ENCODE data around the gene TAF9B.
"Not testable (repeated sequence)": the region's sequence is repeated elsewhere in the genome, so short reads cannot be mapped to it uniquely, and the experiment has no call there.

Gene TAF9B, protein sequence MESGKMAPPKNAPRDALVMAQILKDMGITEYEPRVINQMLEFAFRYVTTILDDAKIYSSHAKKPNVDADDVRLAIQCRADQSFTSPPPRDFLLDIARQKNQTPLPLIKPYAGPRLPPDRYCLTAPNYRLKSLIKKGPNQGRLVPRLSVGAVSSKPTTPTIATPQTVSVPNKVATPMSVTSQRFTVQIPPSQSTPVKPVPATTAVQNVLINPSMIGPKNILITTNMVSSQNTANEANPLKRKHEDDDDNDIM

DNA sequence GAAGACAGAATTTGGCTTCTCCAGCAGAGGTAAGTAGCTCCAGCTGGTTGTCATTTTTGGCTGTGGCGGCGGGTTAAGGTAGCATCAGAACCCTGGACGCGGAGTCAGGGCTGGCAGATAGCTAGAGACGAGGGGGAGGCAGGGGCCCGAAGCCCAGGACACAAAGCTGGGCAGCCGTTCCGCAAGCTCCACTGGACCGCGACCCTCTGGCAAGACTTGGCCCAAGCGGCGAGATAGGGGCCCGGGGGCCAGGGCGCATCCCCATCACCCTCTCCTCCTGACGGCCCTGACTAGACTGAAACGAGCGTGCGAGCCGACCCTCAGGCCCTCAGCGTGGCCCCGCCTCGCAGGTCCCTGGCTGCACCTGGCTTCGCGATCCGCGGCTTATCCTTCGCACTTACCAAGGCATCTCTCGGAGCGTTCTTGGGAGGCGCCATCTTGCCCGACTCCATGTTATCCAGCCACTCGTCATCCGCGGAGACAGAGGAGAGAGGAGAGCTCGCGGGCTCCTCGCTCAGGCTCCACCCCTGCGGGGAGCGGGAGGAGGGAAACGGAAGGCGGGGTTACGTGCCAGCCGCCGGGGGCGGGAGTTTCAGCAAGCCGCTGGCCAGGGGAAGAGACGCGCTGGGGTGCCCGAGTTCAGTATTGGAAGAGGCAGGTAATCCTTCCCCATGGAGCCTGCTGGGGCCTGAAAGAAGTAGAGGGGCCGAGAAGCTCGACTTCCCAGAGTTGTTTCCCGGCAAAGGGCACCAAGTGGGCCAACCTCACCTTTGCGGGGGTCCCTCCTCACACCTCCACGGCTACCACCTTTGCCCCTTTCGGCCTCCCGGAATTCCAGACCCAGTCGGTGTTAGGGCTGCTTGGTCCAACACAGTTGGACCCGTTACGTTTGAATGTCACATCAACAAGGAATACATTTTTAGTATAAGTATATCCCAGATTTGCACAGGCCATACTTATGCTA, at the start of gene TAF9B:
TSS of gene TAF9B (minus strand) at position 491 of the 964 bp plus-strand sequence. CDS start at position 452, 39 bp downstream.
- peak; percentile 80 for DNase-seq (ENCODE audit: low spot score)

DNA sequence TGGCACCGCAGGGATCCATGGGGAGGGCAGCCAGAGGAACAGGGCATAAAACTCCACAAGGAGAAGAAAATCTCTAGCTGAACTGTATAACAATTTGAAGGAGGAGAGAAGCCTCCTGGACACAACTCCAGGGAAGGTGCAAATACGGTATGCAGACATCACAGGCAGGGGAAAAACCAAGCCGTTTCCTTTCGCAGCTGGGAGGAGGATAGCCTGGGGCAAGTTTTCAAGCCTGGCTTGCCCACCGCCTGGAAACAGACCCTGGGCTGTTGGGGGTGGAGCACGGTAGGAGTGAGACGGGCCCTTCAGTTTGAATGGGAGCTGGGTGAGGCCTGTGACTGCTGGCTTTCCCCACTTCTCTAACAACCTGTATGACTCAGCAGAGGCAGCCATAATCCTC, 43.4 kb upstream of the TAF9B start:
- DNase-seq (ENCODE audit: low spot score) = no peak

DNA sequence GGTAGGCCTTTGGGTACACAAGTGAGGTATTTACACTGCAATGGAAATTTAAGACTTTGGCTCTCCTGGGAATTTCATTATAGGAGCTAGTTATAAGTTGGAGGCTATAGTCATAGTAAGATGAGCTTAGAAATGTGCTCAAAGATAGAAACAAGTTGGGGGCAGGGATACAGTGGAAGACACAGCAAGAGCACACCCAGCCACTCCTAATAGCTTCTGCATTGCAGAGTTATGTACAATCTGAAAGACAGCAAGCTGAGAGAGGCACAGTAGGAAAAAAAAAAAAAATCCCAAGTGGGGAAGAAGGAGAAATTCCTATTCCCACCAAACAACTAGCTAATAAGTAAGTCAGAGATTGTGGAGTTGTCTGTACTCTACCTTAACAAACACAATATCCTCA, 41.9 kb upstream of the TAF9B start:
- DNase-seq (ENCODE audit: low spot score) = no peak

DNA sequence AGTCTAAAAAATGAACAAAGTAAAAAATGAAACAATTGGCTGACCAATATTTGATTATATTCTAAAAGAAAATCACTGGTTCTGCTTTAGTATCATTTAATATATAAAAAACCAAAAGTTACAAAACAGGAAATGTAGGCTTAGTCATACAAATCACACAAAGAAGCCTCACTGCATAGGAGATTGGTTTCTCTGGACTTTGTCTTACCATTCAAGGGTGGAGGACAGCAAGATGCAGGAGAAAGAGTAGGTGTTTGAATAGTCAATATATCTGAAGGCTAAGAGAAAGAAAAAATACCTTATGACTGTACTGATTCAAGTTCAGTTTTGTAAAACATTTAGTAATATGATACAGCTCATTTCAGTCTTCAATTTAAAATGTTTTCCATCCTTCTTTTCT, 28.6 kb upstream of the TAF9B start:
- DNase-seq (ENCODE audit: low spot score) = peak; percentile 1

DNA sequence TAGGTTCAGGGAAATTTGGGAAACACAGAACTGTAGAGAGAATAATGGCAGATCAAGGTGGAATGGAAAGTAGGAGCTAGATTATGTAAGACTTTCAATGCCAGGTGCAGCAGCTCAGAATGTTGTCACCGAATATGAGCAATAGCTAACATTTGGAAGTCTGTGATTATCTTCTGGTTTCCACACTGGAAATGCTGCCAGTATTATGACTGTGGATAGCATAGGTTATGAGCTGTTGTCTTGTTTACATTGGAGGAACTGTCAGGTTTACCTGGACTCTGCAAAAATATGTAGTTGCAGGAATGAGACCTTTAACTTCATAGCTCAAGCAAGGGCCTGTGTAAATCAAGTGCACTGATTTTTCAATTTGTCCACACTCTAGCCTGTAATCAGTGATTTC, 26.0 kb upstream of the TAF9B start:
- DNase-seq (ENCODE audit: low spot score) = no peak

DNA sequence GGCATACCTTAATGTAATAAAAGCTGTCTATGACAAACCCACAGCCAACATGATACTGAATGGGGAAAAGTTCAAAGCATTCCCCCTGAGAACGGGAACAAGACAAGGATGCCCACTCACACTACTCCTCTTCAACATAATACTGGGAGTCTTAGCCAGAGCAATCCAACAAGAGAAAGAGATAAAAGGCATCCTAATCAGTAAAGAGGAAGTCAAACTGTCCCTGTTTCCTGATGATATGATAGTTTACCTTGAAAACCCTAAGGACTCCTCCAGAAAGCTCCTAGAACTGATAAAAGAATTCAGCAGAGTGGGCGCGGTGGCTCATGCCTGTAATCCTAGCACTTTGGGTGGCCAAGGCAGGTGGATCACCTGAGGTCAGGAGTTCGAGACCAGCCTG, 23.7 kb upstream of the TAF9B start:
- DNase-seq (ENCODE audit: low spot score) = not testable (repeated sequence)

DNA sequence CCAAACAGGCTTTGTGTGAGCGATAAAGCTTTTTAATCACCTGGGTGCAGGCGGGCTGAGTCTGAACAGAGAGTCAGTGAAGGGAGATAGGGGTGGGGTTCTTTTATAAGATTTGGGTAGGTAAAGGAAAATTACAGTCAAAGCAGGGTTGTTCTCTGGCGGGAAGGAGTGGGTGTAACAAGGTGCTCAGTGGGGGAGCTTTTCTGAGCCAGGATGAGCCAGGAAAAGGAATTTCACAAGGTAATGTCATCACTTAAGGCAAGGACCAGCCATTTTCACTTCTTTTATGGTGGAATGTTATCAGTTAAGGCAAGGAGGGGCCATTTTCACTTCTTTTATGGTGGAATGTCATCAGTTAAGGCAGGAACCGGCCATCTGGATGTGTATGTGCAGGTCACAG, 21.3 kb upstream of the TAF9B start:
- not testable (repeated sequence) for DNase-seq (ENCODE audit: low spot score)

DNA sequence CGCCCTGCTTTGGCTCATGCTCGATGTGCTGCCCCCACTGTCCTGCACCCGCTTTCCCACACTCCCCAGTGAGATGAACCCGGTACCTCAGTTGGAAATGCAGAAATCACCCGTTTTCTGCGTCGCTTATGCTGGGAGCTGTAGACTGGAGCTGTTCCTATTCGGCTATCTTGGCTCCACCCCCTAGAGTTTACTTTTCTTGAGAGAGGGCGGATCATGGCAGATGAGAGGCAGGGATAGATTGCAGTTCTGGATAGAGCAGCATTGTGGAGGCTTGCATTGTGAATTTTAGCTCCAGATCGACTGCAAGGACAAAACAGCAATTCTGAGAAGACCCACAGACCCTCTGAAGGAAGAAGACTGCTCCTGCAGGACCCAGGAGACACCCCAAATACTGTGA, 18.4 kb upstream of the TAF9B start:
- not testable (repeated sequence) for DNase-seq (ENCODE audit: low spot score)

DNA sequence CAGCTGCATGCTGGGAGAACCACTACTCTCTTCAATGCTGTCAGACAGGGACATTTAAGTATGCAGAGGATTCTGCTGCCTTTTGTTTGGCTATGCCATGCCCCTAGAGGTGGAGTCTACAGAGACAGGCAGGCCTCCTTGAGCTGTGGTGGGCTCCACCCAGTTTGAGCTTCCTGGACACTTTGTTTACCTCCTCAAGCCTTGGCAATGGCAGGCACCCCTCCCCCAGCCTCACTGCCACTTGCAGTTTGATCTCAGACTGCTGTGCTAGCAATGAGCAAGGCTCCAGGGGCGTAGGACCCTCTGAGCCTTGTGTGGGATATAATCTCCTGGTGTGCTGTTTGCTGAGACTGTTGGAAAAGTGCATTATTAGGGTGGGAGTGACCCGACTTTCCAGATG, 17.9 kb upstream of the TAF9B start:
- DNase-seq (ENCODE audit: low spot score) = not testable (repeated sequence)

DNA sequence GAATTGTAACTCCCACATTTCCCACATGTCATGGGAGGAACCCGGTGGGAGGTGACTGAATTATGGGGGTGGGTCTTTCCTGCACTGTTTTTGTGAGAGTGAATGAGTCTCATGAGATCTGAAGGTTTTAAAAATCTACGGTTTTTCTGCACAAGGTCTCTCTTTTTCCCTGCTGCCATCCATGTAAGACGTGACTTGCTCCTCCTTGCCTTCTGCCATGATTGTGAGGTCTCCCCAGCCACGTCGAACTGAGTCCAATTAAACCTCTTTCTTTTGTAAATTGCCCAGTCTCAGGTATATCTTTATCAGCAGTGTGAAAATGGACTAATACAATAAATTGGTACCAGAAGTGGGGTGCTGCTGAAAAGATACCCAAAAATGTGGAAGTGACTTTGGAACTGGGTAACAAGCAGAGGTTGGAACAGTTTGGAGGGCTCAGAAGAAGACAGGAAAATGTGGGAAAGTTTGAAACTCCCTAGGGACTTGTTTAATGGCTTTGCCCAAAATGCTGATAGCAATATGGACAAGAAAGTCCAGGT, 7.6 kb upstream of the TAF9B start:
- DNase-seq (ENCODE audit: low spot score) = not testable (repeated sequence)

DNA sequence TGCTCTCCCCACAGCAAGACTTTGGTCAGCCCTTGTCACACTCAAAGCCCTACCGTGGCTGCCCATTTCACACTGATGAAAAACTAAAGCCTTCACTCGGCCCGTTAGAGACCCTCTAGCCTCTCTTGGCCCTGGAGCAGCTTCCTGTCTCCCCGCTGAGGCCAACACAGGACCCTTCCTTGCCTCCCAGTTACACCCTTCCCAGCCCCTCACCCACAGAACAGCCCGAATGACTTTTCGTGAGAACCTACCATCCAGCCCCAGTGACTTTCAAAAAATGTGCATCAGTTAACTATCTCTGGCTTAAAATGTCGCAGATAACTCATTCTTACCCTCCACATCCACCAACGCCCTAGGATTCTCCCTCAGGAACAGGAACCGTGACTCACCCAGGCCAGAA, 756 bp upstream of the TAF9B start:
- no peak for DNase-seq (ENCODE audit: low spot score)

DNA sequence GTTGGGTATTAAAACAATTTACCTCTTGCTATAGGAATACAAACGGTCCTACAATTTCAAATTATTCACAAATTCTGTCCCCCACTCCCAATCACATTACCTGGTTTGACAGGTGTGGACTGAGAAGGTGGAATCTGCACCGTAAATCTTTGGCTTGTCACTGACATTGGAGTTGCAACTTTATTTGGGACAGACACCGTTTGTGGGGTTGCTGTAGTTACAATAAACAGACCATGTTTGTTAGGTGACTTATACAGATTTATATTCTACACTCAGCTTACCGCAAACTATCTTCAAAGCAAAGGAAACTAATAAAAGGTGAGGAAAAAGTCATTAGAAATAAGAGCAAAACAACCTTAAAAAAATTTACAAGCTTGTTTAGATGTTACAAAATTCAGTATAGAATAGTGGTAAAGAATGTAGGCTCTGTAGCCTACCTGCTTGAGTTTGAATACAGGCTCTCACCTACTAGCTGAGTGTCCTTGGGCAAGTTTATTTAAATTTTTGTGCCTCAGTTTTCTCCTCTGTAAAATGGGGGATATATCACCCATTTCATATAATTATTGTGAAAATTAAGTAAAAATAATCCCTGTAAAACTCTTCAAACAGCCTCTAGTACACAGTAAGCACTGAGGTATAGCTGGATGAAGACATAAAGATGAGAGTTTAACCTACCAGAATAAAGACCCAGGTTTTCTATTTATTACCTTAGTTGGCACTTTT, 6.1 kb downstream of the TAF9B start:
- DNase-seq (ENCODE audit: low spot score) = no peak

DNA sequence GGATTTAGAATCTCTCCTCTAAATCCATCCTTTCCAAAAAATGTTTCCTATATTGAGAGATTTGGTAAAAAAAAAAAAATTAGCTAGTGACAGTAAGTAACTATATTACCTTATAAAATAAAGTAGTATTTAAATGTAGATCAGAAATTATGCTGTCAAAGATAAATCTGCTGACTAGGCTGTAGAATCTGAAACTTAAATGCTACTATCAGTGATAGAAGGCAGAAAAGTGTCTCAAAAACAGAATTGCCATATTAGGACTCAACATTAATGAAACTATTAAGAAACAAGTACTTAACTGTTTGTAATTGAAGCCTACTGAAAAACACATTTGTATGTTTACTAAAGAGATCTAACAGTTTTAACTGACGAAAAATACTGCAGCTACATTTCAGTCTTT, 8.3 kb downstream of the TAF9B start:
- no peak for DNase-seq (ENCODE audit: low spot score)

DNA sequence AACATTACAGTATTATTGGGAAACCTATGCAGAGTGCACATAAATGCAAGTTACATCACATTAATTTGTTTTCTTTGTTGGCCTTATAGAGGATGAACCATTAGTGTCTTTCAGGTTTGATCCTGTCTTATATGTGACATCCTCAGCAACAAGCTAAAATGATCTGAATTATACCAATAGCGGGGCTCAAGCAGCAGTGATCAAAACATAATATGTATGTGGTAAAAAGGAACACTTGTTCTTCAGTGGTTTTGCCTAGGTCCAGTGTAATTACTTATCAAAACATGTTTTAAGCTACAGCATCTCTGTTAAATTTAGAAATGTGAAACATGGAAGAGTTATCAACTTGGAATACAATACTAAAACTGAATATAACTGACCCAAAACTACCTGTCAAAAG, 9.1 kb downstream of the TAF9B start:
- no peak for DNase-seq (ENCODE audit: low spot score)

DNA sequence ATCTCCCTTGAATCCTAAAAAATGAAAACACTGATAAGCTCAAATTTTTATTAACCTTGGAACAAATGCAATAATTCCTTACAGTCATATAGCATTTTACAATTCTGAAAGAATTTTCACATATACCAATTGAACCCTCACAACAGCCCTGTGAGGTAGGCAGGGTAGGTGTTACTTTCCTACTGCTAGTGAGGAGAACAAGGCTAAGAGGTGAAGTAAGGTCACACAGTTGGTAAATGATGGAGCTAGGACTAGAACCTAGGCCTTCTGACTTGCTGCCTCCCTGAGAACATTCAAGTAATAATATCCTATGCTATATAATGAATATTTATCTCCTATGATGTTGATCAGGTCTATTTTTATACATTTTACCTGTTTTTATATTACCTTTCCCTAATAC, 9.7 kb downstream of the TAF9B start:
- no peak for DNase-seq (ENCODE audit: low spot score)

DNA sequence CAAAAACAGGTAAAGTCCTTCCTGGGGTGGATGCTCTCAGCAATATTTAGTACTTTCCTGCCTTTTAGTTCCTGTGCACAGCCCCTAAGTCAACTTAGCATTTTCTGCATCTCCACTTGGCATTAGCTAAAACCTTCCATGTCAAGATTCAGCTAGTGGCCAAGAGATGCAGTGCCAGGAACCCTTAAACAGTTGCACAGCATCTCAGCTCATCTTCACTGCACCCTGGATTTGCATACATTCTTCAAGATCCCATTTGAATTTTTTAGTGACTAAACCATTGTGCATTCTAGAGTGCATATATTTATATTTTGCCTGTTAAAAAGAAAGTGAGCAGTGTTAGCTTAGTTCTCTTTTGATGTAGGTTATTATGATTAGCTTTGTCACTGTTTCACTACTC, 13.7 kb downstream of the TAF9B start:
- DNase-seq (ENCODE audit: low spot score) = not testable (repeated sequence)

DNA sequence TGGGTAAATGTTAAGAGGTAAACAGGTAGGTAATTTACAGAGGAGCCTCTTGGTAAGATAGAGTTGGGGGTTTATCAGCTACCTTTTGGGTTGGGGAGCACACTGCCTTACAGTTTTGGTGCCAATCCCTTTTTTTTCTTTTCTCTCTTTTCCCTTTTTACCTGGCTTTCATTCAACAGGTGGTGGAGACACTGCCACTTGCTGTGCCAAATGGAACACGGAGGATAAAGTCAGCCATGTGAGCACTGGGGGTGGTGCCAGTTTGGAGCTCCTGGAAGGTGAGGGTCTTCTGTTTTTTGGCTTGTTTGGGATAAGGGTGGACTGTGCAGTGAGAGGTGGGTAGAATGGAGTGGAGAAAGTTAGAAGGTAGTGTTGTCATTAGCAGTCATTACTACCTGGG, 14.3 kb downstream of the TAF9B start:
- no peak for DNase-seq (ENCODE audit: low spot score)

DNA sequence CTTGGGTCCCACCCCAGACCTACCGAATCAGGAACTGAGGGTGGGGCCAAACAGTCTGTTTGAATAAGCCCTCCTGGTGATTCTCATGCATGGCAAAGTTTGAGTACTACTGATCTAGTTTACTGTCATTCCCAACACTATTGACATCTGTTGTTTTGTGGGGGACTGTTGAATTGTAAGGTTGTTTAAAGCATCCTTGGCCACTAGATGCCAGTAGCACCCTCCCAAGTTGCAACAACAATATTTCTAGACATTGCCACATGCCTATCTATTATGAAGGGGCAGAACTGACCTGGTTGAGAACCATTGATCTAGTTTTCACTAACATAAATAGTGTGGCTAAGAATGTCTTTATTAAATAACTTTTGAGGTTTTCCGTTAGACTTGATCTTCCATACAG, 15.1 kb downstream of the TAF9B start:
- no peak for DNase-seq (ENCODE audit: low spot score)

DNA sequence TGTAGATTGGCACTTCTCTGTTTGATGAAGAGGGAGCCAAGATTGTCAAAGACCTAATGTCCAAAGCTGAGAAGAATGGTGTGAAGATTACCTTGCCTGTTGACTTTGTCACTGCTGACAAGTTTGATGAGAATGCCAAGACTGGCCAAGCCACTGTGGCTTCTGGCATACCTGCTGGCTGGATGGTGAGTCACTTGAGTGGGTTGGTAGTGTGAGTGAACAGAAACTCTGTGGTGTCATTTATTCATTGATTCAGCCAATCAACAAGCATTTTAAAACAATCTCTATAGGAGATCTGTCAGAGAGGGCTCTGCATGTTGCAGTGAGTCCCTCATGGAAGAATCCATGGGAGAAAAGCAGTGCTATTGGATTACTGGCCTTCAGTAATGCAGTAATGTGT, 16.3 kb downstream of the TAF9B start:
- DNase-seq (ENCODE audit: low spot score) = no peak

DNA sequence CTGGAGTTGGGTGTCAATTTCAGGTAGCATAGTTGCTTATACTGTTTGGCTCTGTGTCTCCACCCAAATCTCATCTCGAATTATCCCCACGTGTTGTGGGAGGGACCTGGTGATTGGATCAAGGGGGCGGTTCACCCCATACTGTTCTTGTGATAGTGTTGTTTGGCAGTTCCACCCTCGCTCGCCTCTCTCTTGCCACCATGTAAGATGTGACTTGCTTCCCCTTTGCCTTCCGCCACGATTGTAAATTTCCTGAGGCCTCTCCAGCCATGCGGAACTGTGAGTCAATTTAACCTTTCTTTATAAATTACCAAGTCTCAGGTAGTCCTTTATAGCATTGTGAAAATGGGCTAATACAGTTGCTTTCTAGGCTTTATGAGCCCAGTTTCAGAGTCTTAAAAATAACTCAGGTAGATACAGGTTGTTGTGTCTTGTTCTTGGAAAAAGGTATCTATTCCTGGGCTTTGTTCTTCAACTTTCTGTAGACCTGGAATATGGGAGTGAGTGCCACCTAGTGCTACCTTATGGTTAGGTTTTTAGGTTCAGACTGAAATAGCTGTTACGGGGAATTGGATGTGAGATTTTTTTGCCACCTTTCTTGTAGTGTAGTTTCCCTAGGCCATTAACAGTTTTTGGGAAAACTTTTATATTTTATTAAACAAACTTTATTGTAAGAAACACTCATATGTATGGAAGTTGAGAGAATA, 19.8 kb downstream of the TAF9B start:
- no peak for DNase-seq (ENCODE audit: low spot score)

DNA sequence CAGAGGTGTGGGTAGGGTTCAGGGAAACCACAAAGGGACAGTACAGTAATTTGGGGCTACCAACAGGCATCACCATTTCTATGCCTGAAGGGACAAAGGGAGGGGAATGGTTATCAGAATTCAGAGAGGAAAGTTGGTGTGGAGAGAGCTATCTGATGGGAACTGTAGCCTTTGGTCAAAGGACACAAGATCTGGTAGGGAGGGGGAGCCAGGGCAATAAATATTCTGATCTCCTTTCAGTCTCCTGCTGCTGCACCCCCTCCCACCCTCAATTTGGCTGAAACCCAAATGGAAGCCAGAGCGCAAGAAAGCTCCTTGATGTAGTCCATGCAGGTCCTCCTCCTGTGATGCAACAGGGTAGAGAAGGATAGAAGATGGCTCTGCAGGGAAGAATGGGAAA, 20.8 kb downstream of the TAF9B start:
- DNase-seq (ENCODE audit: low spot score) = no peak

DNA sequence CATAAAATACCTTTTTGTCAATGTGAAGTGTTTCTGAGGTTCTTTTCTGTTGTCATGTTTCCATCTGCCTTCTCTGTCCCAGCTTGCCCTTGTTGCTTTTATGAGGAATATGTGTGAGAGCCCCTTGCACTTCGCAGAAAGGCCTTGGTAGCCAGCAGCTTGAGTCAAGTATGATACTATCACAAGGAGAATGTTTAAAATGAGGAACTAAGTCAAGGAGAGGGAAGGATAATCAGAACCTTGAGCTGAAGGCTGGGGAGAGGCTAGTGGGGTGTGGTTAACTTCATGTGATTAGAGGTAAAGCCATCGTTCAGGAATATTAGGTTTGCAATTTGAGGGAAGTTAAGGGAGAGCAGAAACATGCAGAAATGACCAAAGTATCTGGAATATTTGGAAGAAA, 22.7 kb downstream of the TAF9B start:
- no peak for DNase-seq (ENCODE audit: low spot score)

Measured in CD4-positive, alpha-beta T cell treated with Interleukin-6 at 100 ng/mL for 8 hours (primary cell).